ENCODE measurements around the gene ICAM1. TPM values are rescaled to one million over a fixed set of nuclear protein-coding genes. Genes with fewer than 3 reads are reported as not detected.

ICAM1 gene
- total RNA-seq, 5 donors from 2014 or later (not counting 1 experiment from before 2014, with no cell fraction given): 4.2 to 11.0 (median 5.9) TPM

GRCh38 chr19:10256970-10257615 is 13.8 kb upstream of the ICAM1 start:
- POLR2A ChIA-PET: no interaction called here

GRCh38 chr19:10258080-10258710 is 12.7 kb upstream of the ICAM1 start:
- H3K4me3 ChIP-seq (ENCODE audit: control insufficient read depth in 1 of 2, extremely low read depth in 1 of 2, low read length in 1 of 2): no peak overlapping the region
- Mint-ChIP-seq H3K4me3 (no peak overlapping the region), H3K4me1 (peaks cover 9 to 17% (median 12%) of the 10 kb centered on the region in 3 donors), H3K36me3 (peaks cover 35% of the 10 kb centered on the region), H3K9me3 (no peaks in the 10 kb centered on the region), H3K27me3 (no peaks in the 10 kb centered on the region), H3K27ac (no peak overlapping the region)
- ChIA-PET POLR2A (interaction anchor here in 1 of 2 donors (1.1 kb wide), 1 partner anchor 134 kb away, joined by 5 read pairs; no protein-coding TSS in a partner anchor), CTCF (interaction anchor here (0.5 to 3.0 kb wide), 23 partner anchors 8 to 362 kb away, joined by 3 to 37 read pairs (median 4); partner anchors contain the start of genes ICAM1 (in 2 of the 2), ICAM4 (in 1 of the 2), RAVER1 (in 1 of the 2) and TYK2 (in 1 of the 2))
- ATAC-seq (replicated peaks in 1 of 4): no peak
- peaks cover 0 to 18% of the 10 kb centered on the region in 2 experiments for H3K4me1 ChIP-seq (ENCODE audit: control insufficient read depth in 1 of 2, extremely low read depth in 1 of 2, insufficient read depth in 2 of 2, low read length in 2 of 2)
- 97% methylated on average over 15 of the region's 18 CpGs for WGBS (ENCODE audit: insufficient coverage)
- DNase-seq: no peak
- no peaks in the 10 kb centered on the region for H3K27me3 ChIP-seq (replicated peaks in 1 of 2; ENCODE audit: control insufficient read depth in 2 of 2, extremely low read depth in 1 of 2, insufficient read depth in 2 of 2, low read length in 1 of 2)
- H3K27ac ChIP-seq (ENCODE audit: low read length): no peak overlapping the region
- no peaks in the 10 kb centered on the region for H3K9me3 ChIP-seq
- H3K36me3 ChIP-seq (ENCODE audit: control insufficient read depth in 2 of 2, extremely low read depth in 1 of 2, insufficient read depth in 1 of 2, low read length in 1 of 2): peaks cover 4 to 44% of the 10 kb centered on the region in 2 donors

More at GRCh38 chr19:10256970-10257615, 13.8 kb upstream of the ICAM1 start:
- peaks cover 16 to 24% (median 20%) of the 10 kb centered on the region in 3 donors for H3K4me1 Mint-ChIP-seq
- Histone ChIP-seq H3K36me3 (ENCODE audit: control insufficient read depth in 2 of 2, extremely low read depth in 1 of 2, insufficient read depth in 1 of 2, low read length in 1 of 2) (peaks cover 4 to 44% of the 10 kb centered on the region in 2 donors), H3K27ac (ENCODE audit: low read length) (no peak overlapping the region), H3K4me3 (ENCODE audit: control insufficient read depth in 1 of 2, extremely low read depth in 1 of 2, low read length in 1 of 2) (no peak overlapping the region), H3K27me3 (replicated peaks in 1 of 2; ENCODE audit: control insufficient read depth in 2 of 2, extremely low read depth in 1 of 2, insufficient read depth in 2 of 2, low read length in 1 of 2) (no peaks in the 10 kb centered on the region), H3K4me1 (ENCODE audit: control insufficient read depth in 1 of 2, extremely low read depth in 1 of 2, insufficient read depth in 2 of 2, low read length in 2 of 2) (peaks cover 6 to 28% of the 10 kb centered on the region in 2 experiments), H3K9me3 (no peaks in the 10 kb centered on the region)
- no peak overlapping the region for H3K27ac Mint-ChIP-seq
- H3K4me3 Mint-ChIP-seq: no peak overlapping the region
- DNase-seq: no peak
- CTCF ChIA-PET: interaction anchor here in 1 of 2 donors (0.6 kb wide), 1 partner anchor 29 kb away, joined by 3 read pairs; no protein-coding TSS in a partner anchor
- WGBS (ENCODE audit: insufficient coverage): 98% methylated on average over 6 of the region's 9 CpGs
- ATAC-seq (replicated peaks in 1 of 4): no peak
- H3K9me3 Mint-ChIP-seq: no peaks in the 10 kb centered on the region
- H3K27me3 Mint-ChIP-seq: no peaks in the 10 kb centered on the region
- H3K36me3 Mint-ChIP-seq: peaks cover 35% of the 10 kb centered on the region

DNA sequence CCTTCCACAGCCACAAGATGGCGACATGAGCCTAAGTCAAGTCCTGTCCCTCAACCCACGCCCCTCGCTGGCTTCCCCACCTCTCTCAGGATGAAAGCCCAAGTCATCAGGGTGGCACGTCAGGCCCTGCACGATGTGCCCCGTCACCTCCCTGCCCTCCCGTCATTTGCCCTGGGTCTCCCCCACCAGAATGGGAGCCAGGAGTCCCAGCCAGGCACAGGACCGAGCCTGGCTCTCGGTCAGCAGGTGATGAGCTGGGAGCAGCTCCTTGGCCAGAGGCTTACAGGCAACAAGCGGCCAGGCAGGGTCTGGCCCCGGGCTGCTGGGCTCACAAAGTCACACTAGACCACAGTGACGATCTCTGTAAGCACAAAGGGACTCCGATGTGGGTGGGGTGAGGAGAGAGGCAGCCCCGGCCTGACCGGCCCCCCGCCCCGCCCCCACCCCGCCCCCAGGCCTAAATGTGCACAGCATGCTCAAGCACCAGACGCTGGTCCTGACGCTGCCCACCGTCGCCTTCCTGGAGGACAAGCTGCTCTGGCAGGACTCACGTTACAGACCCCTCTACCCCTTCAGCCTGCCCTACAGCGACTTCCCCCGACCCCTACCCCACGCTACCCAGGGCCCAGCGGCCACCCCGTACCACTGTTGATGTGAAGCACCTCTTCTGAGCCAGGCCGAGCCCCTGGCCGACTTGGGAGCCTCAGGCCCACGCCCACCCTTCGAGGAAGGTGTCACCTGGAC is 11.6 kb upstream of the ICAM1 start:
- peaks cover 28% of the 10 kb centered on the region for H3K36me3 Mint-ChIP-seq
- DNase-seq (peak; percentile 62 to 94 (median 84)), ATAC-seq (replicated peaks in 1 of 4) (peak; percentile 75 to 92 (median 78))
- Histone ChIP-seq H3K4me3 (ENCODE audit: control insufficient read depth in 1 of 2, extremely low read depth in 1 of 2, low read length in 1 of 2) (no peak overlapping the region), H3K36me3 (ENCODE audit: control insufficient read depth in 2 of 2, extremely low read depth in 1 of 2, insufficient read depth in 1 of 2, low read length in 1 of 2) (peaks cover 4 to 36% of the 10 kb centered on the region in 2 donors), H3K9me3 (no peaks in the 10 kb centered on the region), H3K4me1 (ENCODE audit: control insufficient read depth in 1 of 2, extremely low read depth in 1 of 2, insufficient read depth in 2 of 2, low read length in 2 of 2) (peaks cover 0 to 18% of the 10 kb centered on the region in 2 experiments), H3K27ac (ENCODE audit: low read length) (no peak overlapping the region), H3K27me3 (replicated peaks in 1 of 2; ENCODE audit: control insufficient read depth in 2 of 2, extremely low read depth in 1 of 2, insufficient read depth in 2 of 2, low read length in 1 of 2) (no peaks in the 10 kb centered on the region)
- WGBS (ENCODE audit: insufficient coverage): 70% methylated on average over 24 of the region's 32 CpGs
- H3K4me1 Mint-ChIP-seq: peaks cover under 1 to 8% (median 6%) of the 10 kb centered on the region in 3 donors
- H3K4me3 Mint-ChIP-seq: no peak overlapping the region
- ChIA-PET CTCF (interaction anchor here (0.6 to 3.0 kb wide), 31 partner anchors 8 to 361 kb away, joined by 3 to 37 read pairs (median 4); partner anchors contain the start of genes ICAM1 (in 2 of the 2), ICAM4 (in 1 of the 2), RAVER1 (in 1 of the 2) and TYK2 (in 1 of the 2)), POLR2A (interaction anchor here in 1 of 2 donors (0.6 to 1.1 kb wide), 4 partner anchors 133 to 1131 kb away, joined by 3 to 9 read pairs (median 4); no protein-coding TSS in a partner anchor)
- no peaks in the 10 kb centered on the region for H3K27me3 Mint-ChIP-seq
- no peak overlapping the region for H3K27ac Mint-ChIP-seq
- no peaks in the 10 kb centered on the region for H3K9me3 Mint-ChIP-seq

GRCh38 chr19:10260141-10260584 is 10.8 kb upstream of the ICAM1 start:
- H3K27ac ChIP-seq (ENCODE audit: low read length): no peak overlapping the region
- Mint-ChIP-seq H3K4me1 (peaks cover 0 to 7% (median 6%) of the 10 kb centered on the region in 3 donors), H3K4me3 (no peak overlapping the region), H3K36me3 (peaks cover 26% of the 10 kb centered on the region), H3K27me3 (no peaks in the 10 kb centered on the region), H3K9me3 (no peaks in the 10 kb centered on the region), H3K27ac (peak overlapping the region; percentile 28 to 71)
- DNase-seq (peak in 1 of 35 experiments; percentile 24), ATAC-seq (replicated peaks in 1 of 4) (peak in 1 of 4 experiments; percentile 38)
- ChIA-PET POLR2A (no interaction called here), CTCF (interaction anchor here (0.7 to 3.0 kb wide), 10 partner anchors 9 to 146 kb away, joined by 3 to 37 read pairs (median 4); partner anchors contain the start of gene ICAM1 (in 1 of the 2))
- peaks cover 2 to 31% of the 10 kb centered on the region in 2 donors for H3K36me3 ChIP-seq (ENCODE audit: control insufficient read depth in 2 of 2, extremely low read depth in 1 of 2, insufficient read depth in 1 of 2, low read length in 1 of 2)
- no peak overlapping the region for H3K4me3 ChIP-seq (ENCODE audit: control insufficient read depth in 1 of 2, extremely low read depth in 1 of 2, low read length in 1 of 2)
- H3K9me3 ChIP-seq: no peaks in the 10 kb centered on the region
- H3K27me3 ChIP-seq (replicated peaks in 1 of 2; ENCODE audit: control insufficient read depth in 2 of 2, extremely low read depth in 1 of 2, insufficient read depth in 2 of 2, low read length in 1 of 2): no peaks in the 10 kb centered on the region
- WGBS (ENCODE audit: insufficient coverage): 52% methylated on average over 5 of the region's 8 CpGs
- H3K4me1 ChIP-seq (ENCODE audit: control insufficient read depth in 1 of 2, extremely low read depth in 1 of 2, insufficient read depth in 2 of 2, low read length in 2 of 2): peaks cover 0 to 18% of the 10 kb centered on the region in 2 experiments

DNA sequence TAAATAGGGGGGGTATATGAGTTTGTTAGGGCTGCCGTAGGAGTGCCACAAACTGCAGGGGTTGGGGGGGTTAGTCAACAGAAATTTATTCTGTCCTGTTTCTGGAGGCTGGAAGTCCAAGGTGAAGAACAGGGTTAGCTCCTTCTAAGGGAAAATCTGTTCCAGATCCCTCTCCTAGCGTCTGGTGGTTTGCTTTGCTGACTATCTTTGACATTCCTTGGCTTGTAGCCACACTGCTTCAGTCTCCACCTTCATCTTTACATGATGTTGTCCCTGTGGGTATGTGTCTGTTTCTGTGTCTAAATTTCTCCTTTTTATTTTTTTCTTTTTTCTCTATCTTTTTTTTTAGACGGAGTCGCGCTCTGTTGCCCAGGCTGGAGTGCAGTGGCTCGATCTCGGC is 8.1 kb upstream of the ICAM1 start:
- Mint-ChIP-seq H3K27me3 (no peaks in the 10 kb centered on the region), H3K36me3 (peaks cover 10% of the 10 kb centered on the region), H3K4me1 (peaks cover 0 to 7% (median 4%) of the 10 kb centered on the region in 3 donors), H3K4me3 (no peak overlapping the region), H3K9me3 (no peaks in the 10 kb centered on the region), H3K27ac (no peak overlapping the region)
- ChIA-PET CTCF (no interaction called here), POLR2A (interaction anchor here in 1 of 2 donors (0.6 kb wide), 1 partner anchor 151 kb away, joined by 5 read pairs; no protein-coding TSS in a partner anchor)
- H3K4me1 ChIP-seq (ENCODE audit: control insufficient read depth in 1 of 2, extremely low read depth in 1 of 2, insufficient read depth in 2 of 2, low read length in 2 of 2): peaks cover 0 to 18% of the 10 kb centered on the region in 2 experiments
- ATAC-seq (replicated peaks in 1 of 4) (no peak), DNase-seq (no peak)
- H3K27ac ChIP-seq (ENCODE audit: low read length): no peak overlapping the region
- H3K36me3 ChIP-seq (ENCODE audit: control insufficient read depth in 2 of 2, extremely low read depth in 1 of 2, insufficient read depth in 1 of 2, low read length in 1 of 2): peaks cover 0 to 10% of the 10 kb centered on the region in 2 donors
- no peaks in the 10 kb centered on the region for H3K27me3 ChIP-seq (replicated peaks in 1 of 2; ENCODE audit: control insufficient read depth in 2 of 2, extremely low read depth in 1 of 2, insufficient read depth in 2 of 2, low read length in 1 of 2)
- 80% methylated on average over 1 of the region's 7 CpGs for WGBS (ENCODE audit: insufficient coverage)
- no peaks in the 10 kb centered on the region for H3K9me3 ChIP-seq
- no peak overlapping the region for H3K4me3 ChIP-seq (ENCODE audit: control insufficient read depth in 1 of 2, extremely low read depth in 1 of 2, low read length in 1 of 2)

Measured in T-cell (primary cell).